Keratinocyte (primary cell): ENCODE measurements around the gene PRKCD. TPM values are rescaled to one million over a fixed set of nuclear protein-coding genes. Genes with fewer than 3 reads are reported as not detected.

Source experiments
- DNase-seq: peaks from one replicate; pipeline ENCODE4 v3.0.0-alpha.2; 2011; ENCODE audit warnings: low read depth, missing footprints, low spot score
- FAIRE-seq: peaks from 2 replicates; lab custom pipeline; 2011; peaks lifted over from hg19 to GRCh38; lab: Jason Lieb, UNC
- H2AFZ ChIP-seq: 2 replicates; pipeline ENCODE4 v1.6.0; 2012; ENCODE audit warnings: low read length, control low read depth, inconsistent platforms; ENCODE audit not compliant: control insufficient read depth
- H3K27ac ChIP-seq: 2 replicates; pipeline ENCODE4 v1.5.1; 2011; ENCODE audit warnings: low read length; ENCODE audit not compliant: control insufficient read depth, insufficient read depth
- H3K27me3 ChIP-seq: 3 replicates; pipeline ENCODE4 v1.6.0; 2011; ENCODE audit warnings: low read length; ENCODE audit not compliant: control insufficient read depth, insufficient read depth; ENCODE audit errors: extremely low read depth
- H3K36me3 ChIP-seq, 2 experiments: 2 replicates in 1 of 2; 3 replicates in 1 of 2; pipeline ENCODE4 v1.5.1; 2011; ENCODE audit warnings: low read length in 2 of 2, mild to moderate bottlenecking in 1 of 2; ENCODE audit not compliant: control insufficient read depth in 2 of 2, insufficient read depth in 2 of 2; ENCODE audit errors: extremely low read depth in 1 of 2
- H3K4me1 ChIP-seq: 3 replicates; pipeline ENCODE4 v1.5.1; 2011; ENCODE audit warnings: low read length; ENCODE audit not compliant: control insufficient read depth, insufficient read depth; ENCODE audit errors: extremely low read depth
- H3K4me2 ChIP-seq: 3 replicates; pipeline ENCODE4 v1.6.0; 2011; ENCODE audit warnings: low read depth, low read length; ENCODE audit not compliant: control insufficient read depth, insufficient read depth; ENCODE audit errors: extremely low read depth
- H3K4me3 ChIP-seq, 3 experiments: fragments of 200-600 bp in 1 of 3; sonication (generic) in 1 of 3; 2 replicates in 2 of 3; 3 replicates in 1 of 3; pipeline ENCODE4 v1.5.1; 2011 to 2016; ENCODE audit warnings: low read length in 3 of 3, mild to moderate bottlenecking in 3 of 3, control low read depth in 2 of 3, inconsistent platforms in 1 of 3, low read depth in 1 of 3, mixed read lengths in 1 of 3, mixed run types in 1 of 3, moderate library complexity in 1 of 3; ENCODE audit not compliant: control insufficient read depth in 2 of 3, insufficient read depth in 2 of 3; ENCODE audit errors: extremely low read depth in 1 of 3
- H3K79me2 ChIP-seq: 2 replicates; pipeline ENCODE4 v1.6.0; 2012; ENCODE audit warnings: low read length; ENCODE audit not compliant: control insufficient read depth, insufficient read depth
- H3K9ac ChIP-seq: 3 replicates; pipeline ENCODE4 v1.6.0; 2011; ENCODE audit warnings: low read length; ENCODE audit not compliant: control insufficient read depth, insufficient read depth; ENCODE audit errors: extremely low read depth
- H3K9me1 ChIP-seq: 3 replicates; pipeline ENCODE4 v1.6.0; 2011; ENCODE audit warnings: low read length; ENCODE audit not compliant: control insufficient read depth, insufficient read depth; ENCODE audit errors: extremely low read depth
- H3K9me3 ChIP-seq: 2 replicates; pipeline ENCODE4 v1.5.1; 2012; ENCODE audit warnings: low read depth, low read length; ENCODE audit not compliant: control insufficient read depth
- H4K20me1 ChIP-seq: 3 replicates; pipeline ENCODE4 v1.6.0; 2011; ENCODE audit warnings: low read length; ENCODE audit not compliant: control insufficient read depth, insufficient read depth; ENCODE audit errors: extremely low read depth
- EZH2 ChIP-seq: IDR thresholded peaks from one replicate; pipeline ENCODE4 v1.6.1; 2012; ENCODE audit warnings: inconsistent platforms, mild to moderate bottlenecking, low read length, moderate library complexity
- dilution Hi-C: fragments of 300-500 bp; cut with MboI; formaldehyde crosslinking; loops from one replicate; pipeline ENCODE4 v1.7.0; 2020; ENCODE audit warnings: low sequenced_read_pairs; ENCODE audit not compliant: extremely low pct_ligation_motif_present
- polyA plus RNA-seq, 5 experiments: library from polyadenylated mRNA; depleted of rRNA in 3 of 5; stranded (reverse) in 3 of 5; stranded (forward) in 1 of 5; unstranded in 1 of 5; fragments of >200 nt; gene quantifications; 1 replicate in 1 of 5; 2 replicates in 3 of 5; 3 replicates in 1 of 5; pipeline versions ENCODE4 v1.2.1 to v1.2.3, GENCODE V29; 2011 to 2012; ENCODE audit warnings: missing spikeins in 2 of 5, low read depth in 1 of 5, low replicate concordance in 1 of 5
- TF ChIP-seq, protein P1 (sequence below), 3 experiments: IDR thresholded peaks in 1 of 3; conservative IDR thresholded peaks in 1 of 3; optimal IDR thresholded peaks in 1 of 3; 2 replicates in 2 of 3; 3 replicates in 1 of 3; pipeline versions ENCODE3 to v1.5.1; 2011; ENCODE audit warnings: low read length in 3 of 3, mild to moderate bottlenecking in 3 of 3, moderate library complexity in 2 of 3, control low read depth in 1 of 3, inconsistent platforms in 1 of 3; ENCODE audit not compliant: insufficient read depth in 2 of 3; ENCODE audit errors: extremely low read depth in 1 of 3

The PRKCD gene
- polyA plus RNA-seq, 1 donor (not counting 4 experiments of a cell fraction or from before 2014, with no cell fraction given): 25.1 TPM

- Histone ChIP-seq H3K9me3 (no peaks in the 10 kb centered on the region), H3K4me3 (no peak overlapping the region), H2AFZ (no peak overlapping the region), H3K4me2 (no peak overlapping the region), H3K36me3 (peaks cover 19 to 28% of the 10 kb centered on the region in 2 experiments), H3K27ac (no peak overlapping the region), H3K9me1 (no peaks in the 10 kb centered on the region), H4K20me1 (no peaks in the 10 kb centered on the region), H3K27me3 (no peaks in the 10 kb centered on the region), H3K79me2 (no peaks in the 10 kb centered on the region), H3K9ac (no peak overlapping the region), H3K4me1 (peaks cover 7% of the 10 kb centered on the region)
- no peak for FAIRE-seq
- DNase-seq: no peak
- no peak for TF ChIP-seq EZH2
- TF ChIP-seq, protein P1, sequence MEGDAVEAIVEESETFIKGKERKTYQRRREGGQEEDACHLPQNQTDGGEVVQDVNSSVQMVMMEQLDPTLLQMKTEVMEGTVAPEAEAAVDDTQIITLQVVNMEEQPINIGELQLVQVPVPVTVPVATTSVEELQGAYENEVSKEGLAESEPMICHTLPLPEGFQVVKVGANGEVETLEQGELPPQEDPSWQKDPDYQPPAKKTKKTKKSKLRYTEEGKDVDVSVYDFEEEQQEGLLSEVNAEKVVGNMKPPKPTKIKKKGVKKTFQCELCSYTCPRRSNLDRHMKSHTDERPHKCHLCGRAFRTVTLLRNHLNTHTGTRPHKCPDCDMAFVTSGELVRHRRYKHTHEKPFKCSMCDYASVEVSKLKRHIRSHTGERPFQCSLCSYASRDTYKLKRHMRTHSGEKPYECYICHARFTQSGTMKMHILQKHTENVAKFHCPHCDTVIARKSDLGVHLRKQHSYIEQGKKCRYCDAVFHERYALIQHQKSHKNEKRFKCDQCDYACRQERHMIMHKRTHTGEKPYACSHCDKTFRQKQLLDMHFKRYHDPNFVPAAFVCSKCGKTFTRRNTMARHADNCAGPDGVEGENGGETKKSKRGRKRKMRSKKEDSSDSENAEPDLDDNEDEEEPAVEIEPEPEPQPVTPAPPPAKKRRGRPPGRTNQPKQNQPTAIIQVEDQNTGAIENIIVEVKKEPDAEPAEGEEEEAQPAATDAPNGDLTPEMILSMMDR (optimal IDR thresholded peaks at IDR 0.05 in 1 of 3, IDR thresholded peaks at IDR 0.05 in 1 of 3, conservative IDR thresholded peaks at IDR 0.05 in 1 of 3; ENCODE audit: extremely low read depth in 1 of 3, insufficient read depth in 2 of 3, low read length in 3 of 3): no peak
- dilution Hi-C loops: no loop called here
Observed at GRCh38 chr3:53188720-53189119, 27.7 kb downstream of the PRKCD start.

GRCh38 chr3:53189276-53189675, 28.3 kb downstream of the PRKCD start:
- Histone ChIP-seq H3K36me3 (peaks cover 19 to 28% of the 10 kb centered on the region in 2 experiments), H4K20me1 (no peaks in the 10 kb centered on the region), H3K27me3 (no peaks in the 10 kb centered on the region), H3K4me2 (no peak overlapping the region), H3K9me1 (no peaks in the 10 kb centered on the region), H3K4me1 (peaks cover 7% of the 10 kb centered on the region), H3K9me3 (no peaks in the 10 kb centered on the region), H2AFZ (no peak overlapping the region), H3K79me2 (no peaks in the 10 kb centered on the region), H3K4me3 (no peak overlapping the region), H3K27ac (no peak overlapping the region), H3K9ac (no peak overlapping the region)
- TF ChIP-seq EZH2: no peak
- TF ChIP-seq, protein P1 (optimal IDR thresholded peaks at IDR 0.05 in 1 of 3, IDR thresholded peaks at IDR 0.05 in 1 of 3, conservative IDR thresholded peaks at IDR 0.05 in 1 of 3; ENCODE audit: extremely low read depth in 1 of 3, insufficient read depth in 2 of 3, low read length in 3 of 3): no peak
- DNase-seq (no peak), FAIRE-seq (no peak)
- dilution Hi-C loops: no loop called here
